GM19240 (cell line): Measurements from ENCODE around the gene ADGRG7.

Experiments used
- DNase-seq: peaks from one replicate; pipeline ENCODE4 v3.0.0; 2011; ENCODE audit warnings: low spot score; ENCODE audit not compliant: insufficient read length

The ADGRG7 gene

DNA sequence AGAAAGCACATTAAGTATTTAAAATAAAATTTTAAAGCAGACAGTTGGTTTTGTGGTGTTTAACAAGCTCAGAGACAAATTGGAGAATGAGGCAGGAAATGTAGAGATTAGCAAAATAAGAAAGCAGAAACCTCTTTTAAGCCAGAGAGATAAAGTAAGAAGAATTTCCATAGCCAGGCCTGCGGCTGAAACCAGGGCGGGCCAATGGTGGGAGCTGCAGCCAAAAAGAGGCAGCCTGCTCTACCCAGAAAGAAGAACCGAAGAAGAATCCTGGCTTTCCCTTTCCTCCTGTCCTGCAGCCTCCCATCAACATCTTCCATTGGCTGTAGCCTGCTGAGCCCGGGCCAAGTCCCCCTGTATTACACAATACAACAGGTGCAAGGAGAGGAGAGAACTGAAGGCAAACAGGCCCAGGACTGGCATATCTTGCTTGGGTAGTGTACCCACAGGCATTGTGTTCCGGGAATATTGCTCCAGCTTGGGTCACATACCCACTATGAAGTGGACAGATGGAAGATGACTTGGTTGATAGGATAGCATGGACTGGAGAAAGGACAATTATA, 88.4 kb downstream of the ADGRG7 start:
- DNase-seq, result no peak

DNA sequence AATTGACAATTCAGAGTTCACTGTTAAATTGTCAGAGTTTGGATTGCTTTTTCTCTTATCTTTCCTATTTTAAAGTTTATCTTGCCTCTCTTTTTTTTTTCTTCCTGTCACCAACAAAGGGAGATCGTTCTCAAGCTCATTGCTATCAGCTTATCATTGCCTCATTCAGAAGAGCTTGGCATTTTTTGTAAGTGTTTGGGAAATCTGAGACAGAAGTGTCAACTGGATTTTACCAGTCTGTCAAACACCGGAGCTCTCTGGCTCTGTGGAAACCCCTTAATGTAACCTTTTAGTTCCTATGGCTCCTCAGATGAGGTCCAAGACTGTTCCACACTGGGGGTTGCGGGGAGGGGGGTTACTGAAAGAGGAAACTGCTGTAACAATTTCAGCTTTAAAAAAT, 89.3 kb downstream of the ADGRG7 start:
- no peak for DNase-seq

DNA sequence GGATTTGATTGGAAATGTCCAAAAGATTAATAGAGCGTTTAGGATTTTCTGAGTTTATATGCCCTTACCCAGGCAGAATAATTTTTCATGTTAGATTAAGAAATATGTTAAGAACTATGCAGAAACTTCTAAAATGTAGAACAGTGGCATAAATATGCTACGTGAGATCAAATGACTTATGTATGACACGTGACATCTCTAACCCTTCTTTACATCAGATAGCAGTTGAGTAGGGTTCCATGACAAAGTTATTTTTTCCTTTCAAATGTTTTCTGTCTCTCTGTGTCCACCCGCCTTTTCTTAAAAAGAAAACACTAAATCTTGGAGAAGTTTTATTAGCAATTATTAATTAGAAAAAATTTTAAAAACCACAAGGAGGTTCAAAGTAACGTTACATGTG, 91.3 kb downstream of the ADGRG7 start:
- no peak for DNase-seq

DNA sequence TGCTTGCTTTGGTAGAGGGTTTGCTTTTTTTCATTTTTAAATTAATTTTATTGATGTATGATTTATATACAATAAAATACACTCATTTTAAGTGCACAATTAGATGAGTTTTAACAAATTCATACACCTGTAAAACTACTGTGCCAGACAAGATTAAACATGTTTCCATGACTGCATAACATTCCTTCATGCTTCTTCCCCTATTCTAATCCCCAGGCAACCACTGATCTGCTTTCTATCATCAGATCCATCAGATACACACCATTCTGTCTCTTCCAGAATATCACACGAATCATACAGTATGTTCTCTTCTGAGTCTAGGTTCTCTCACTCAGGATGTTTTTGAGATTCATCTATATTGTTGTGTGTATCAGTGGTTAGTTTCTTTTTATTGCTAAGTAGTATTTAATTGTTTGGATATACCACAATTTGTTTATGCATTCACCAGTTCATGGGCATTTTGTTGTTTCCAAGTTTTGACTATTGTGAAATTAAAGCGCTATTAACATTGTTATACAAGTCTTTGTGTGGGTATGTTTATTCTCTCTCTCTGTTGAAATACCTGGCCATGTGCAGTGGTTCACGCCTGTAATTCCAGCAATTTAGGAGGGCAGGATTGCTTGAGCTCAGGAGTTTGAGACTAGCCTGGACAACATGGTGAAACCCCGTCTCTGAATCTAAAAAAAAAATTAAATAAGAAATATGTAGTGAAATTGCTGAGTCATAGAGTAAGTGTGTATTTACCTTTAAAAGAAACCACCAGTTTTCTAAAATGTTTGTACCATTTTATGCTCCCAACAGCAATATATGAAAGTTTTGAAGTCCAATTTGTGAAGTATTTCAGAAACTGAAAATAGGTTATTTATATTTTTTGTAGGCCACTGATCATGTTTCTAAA, 92.9 kb downstream of the ADGRG7 start:
- no peak for DNase-seq

DNA sequence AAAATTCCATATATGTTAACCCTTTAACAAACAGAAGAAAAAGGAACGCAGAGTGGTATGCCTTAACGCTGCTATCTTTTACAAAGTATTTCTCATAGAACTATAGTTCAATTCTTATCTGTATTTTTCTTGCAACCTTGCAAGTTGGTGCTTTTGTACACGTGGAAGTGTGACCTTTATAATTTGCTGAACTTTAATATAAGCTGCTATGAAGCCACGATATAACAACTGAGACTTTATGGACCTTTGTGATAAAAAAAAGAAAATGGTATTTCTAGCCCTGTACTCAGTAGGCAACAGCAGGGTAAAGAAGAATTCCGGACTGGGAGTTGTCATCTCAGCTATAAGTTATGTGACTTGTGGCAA, 93.6 kb downstream of the ADGRG7 start:
- DNase-seq, result no peak

DNA sequence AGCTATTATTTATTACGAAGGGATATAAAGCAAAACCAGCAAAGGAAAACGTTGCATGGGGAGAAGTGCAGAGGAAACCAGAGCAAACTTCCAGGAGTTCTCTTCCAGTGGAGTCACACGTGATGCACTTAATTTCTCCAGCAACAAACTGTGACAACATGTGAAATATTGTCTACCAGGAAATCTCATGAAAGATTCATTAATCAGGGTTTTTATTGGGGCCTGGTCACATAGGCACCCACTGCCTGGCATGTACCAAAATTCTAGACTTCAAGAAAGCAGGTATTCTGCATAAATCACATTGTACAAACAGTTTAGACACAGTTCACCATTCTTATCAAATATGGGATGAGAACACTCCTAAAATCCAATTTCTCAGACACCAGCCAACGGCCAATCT, 94.5 kb downstream of the ADGRG7 start:
- no peak for DNase-seq

DNA sequence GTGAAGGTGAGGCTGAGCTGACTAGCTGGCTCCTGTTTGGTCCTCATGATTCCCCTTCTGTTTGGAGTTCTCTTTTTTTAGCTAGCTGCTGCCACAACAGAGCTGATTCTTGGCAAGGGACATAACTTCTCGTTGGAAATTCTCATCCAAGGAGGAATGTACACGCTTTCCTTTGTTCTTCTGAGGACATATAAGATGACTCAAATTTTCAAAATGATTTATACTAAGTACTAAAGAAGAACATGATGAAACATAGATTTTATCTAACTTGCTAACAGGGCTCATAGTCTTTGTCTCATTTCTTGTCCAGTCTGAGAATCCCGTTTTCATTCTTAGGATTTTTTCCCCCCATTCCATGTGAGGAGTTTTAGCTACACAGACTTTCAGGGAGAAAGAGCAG, 97.0 kb downstream of the ADGRG7 start:
- DNase-seq, result no peak

DNA sequence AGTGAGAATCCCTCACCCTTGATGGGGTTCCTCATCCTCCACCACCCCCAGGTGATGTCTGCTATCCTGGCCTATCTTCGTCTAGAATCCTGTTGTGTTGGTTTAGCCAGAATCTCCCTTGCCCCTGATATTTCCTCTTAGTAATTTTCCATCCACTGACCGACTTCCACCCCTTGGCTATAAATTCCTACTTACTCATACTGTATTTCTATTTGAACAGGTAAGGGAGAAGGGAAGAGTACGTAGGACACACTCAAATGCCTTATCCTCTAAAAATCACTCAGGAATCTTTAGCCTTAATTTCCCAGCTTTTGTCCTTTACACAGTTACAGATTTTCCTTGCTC, 99.2 kb downstream of the ADGRG7 start:
- DNase-seq, result no peak

DNA sequence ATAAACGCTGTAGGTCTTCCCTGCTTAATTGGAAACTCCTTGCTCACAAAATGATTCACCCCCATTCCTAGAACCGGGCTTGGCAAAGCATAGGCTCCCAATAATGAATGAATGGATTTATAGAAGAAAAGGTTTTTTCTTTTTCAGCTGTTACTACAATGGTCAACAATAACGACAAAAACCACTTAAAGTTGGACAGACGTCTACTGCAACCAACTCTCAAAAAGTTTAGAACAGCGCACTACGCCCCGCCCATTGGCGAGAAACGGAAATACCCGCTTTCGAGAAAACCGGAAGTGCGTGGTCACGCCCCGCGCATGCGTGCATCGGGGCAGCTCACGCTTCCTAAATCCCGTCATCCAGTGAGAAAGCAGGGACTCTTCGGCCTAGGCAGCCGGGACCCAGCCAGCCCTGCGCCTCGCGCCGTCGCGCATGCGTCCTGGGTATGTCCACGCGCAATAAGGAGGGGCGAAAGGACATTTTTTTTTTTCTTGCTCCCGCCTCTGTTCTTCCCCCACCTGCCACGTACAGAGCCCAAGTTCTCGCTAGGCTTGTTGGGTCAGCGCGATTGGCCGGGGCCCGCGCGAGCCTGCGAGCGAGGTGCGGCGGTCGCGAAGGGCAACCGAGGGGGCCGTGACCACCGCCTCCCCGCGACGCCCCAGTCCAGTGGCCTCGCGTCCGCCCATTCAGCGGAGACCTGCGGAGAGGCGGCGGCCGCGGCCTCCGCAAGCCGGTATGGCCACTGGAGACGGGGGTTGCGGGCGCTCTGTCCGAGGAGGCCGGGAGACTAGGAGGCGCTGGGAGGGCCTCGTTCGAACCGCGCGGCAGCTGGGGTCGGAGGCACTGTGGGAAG, 99.8 kb downstream of the ADGRG7 start, which contains the start of gene TFG:
Gene TFG (plus strand): TSS at position 506 of the 853 bp plus-strand sequence. CDS start 4,192 bp downstream, outside the sequence.
- peak; percentile 77 for DNase-seq

DNA sequence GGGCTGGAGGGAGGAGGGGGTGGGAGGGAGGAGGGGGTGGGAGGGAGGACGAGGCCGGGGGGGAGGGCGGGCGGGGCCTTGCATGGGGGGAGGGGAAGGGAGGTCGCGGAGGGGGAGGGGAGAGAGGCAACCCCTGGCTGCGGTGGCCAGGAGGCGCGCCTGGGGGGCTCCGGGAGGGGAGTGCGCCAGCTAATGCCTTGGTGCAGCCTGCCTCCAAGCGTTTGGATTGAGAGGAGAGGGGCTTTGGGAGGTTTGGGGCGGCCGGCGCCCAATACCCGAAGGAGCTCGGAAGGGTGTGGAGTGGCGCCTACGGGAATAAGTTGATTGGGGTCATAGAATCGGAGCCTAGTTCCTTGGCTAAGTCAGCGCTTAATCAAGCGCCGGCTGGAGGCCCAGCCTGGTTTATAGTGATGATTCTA, 100.5 kb downstream of the ADGRG7 start:
- no peak for DNase-seq

DNA sequence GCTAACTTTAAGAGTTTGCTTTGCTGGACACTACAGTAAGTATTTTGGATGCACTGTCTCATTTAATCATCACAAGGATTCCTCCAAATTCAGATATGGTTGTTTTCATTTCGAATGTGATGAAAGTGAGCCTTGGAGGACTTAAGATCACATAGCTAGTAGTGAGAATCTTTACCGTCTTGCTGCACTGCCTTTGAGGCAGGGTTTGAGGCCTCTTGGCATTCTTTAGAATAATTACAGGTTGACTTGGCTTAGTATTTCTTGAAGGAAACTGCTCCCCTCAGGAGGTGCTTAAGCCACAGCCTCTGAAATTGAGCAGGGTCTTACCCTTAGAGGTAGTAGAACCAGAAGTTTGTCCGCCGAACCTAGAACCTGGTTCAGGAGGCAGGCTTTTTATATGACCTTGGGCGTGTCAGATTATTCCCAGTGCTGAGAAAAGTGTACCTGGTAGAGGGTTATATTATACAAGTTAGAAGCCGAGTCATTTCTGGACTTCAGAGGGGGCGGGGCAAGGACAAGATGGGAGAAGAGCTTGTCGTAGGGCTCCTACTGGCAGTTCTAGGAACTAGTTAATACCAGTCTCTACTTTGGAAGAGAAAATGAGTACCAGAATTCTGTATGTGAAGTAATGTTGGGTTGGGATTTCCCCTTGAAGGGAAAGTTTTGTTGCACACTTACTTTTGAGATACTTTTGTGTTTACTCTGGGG, 101.0 kb downstream of the ADGRG7 start:
- DNase-seq, result no peak

DNA sequence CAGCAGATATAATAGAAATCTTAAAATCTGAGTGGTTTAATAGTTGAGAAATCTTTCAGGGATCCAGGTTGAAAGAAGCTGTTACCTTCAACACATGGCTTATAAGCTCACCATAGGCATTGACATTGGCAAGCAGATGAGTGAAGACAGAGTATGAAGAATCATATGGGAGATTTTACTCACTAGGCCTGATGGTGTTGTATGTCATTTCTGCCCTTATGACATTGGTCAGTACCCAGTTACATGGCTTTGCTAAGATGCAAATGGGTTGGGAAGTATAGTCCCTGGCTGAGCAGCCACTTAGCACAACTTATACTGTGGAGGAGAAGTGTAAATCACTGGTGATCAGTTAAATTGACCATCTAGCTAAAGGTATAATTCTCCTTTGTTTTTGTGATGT, 105.8 kb downstream of the ADGRG7 start:
- DNase-seq, result no peak

DNA sequence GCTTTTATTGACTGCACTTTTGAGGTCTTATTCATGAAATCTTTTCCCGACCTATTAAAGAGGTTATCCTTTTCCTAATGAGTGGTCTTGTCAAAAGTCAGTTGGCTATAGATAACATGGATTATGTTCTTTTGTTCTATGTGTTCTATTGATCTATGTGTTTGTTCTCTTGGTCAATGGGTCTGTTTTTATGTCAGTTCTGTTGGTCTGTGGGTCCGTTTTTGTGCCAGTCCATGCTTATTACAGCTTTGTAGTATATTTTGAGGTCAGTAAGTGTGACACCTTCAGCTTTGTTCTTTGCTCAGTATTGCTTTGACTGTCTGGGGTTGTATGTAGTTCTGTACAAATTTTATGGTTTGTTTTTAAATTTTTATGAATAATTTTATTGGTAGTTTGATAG, 107.7 kb downstream of the ADGRG7 start:
- DNase-seq, result no peak

DNA sequence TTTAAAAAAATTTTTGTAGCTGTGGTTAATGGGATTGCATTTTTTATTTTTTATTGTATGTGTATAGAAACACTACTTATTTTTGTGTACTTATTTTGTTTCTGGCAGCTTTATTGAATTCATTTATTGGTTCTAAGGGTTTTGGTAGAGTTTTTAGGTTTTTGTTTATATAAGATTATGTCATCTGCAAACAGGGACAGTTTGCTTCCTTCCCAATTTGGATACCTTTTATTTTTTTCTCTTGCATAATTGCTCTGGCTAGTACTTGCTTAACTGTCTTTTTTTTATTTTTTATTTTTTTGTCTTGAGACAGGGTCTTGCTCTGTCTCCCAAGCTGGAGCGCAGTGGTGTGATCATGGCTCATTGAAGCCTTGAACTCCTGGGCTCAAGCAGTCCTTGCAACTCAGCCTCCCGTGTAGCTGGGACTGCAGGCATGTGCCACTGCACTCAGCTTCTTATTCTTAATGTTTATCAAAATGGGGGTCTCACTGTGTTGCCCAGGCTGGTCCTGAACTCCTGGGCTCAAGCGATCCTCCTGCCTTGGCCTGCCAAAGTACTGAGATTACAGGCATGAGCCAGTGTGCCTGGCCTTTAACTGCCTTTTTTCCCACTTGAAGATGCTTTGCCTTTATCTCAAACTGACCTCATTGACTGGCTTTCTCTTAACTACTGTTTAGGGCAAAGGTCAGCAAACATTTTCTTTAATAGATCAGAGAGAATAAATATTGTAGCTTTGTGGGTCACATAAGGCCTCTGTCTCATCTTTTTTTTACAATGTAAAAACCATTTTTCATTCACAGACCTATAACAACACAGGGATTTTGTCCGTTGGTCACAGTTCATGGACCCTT, 108.5 kb downstream of the ADGRG7 start:
- no peak for DNase-seq

DNA sequence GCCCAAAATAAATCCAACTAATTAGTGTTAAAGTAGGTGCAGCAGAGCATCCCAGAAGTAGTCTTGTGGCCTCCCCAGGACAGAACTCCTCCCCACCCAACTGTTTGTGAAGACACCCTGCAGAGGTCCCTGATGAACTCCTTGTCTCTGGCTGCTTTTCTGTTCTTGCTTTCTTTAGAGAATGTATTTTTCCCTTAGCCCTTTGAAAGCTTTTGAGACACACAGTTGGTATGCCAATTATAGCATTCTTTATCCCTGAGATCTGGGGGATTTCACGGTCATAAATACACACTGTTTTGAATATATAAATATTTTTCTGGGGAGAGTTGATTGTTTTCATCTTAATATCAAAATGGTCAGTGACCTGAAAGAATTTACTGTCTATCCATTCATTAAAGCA, 109.7 kb downstream of the ADGRG7 start:
- DNase-seq, result no peak

DNA sequence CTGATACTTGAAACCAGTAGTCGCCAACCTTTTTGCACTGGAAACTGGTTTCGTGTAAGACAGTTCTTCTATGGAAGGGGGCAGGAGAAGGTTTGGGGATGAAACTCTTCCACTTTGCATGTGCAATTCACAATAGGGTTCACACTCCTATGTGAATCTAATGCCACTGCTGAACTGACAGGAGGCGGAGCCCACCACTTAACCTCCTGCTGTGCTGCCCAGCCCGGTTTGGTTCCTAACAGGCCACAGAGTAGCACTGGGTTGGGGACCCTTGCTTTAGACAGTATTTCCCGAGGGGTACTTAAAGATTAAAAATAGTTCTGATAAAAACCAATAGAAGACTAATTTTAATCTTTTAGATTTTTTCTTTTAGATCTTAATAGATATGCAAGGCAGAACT, 111.0 kb downstream of the ADGRG7 start:
- DNase-seq, result no peak

DNA sequence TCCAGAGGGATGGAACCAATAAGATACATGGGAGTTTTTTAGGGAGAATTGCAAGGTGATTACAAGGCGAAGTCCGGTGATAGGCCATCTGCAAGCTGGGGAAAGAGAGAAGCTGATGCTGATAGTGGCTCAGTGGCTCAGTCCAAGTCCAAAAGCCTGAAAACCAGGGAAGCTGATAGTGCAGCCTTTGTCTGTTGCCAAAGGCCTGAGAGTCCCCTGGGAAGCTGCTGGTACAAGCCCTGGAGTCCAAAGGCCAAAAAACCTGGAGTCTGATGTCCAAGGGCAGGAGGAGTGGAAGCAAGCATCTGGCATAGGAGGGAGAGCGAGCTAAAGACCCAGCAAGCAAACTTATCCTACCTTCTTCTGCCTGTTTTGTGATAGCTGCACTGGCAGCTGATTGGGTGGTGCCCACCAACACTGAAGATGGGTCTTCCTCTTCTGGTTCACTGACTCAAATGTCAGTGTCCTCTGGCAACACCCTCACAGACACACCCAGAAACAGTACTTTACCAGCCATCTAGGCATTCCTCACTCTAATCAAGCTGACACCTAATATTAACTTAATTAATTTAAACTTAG, 116.6 kb downstream of the ADGRG7 start:
- no peak for DNase-seq

DNA sequence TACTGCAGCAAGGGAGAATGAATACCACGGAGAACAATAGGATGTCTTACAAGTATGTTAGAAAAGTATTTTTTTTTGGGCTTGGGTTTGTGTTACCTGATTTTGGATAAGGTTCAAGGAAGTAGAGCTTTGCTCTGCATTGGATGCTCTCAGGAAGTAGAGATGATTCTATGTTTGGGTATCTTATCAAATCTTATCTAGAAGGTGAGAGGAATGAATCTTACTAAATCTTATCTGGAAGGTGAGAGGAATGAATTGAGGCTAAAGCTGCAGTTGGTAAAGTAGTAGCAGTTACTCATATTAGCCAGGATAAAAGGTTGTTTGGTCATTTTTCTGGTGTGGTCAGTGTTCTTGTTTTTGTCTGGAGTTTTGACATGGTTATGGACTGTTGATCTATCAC, 117.3 kb downstream of the ADGRG7 start:
- DNase-seq, result no peak

DNA sequence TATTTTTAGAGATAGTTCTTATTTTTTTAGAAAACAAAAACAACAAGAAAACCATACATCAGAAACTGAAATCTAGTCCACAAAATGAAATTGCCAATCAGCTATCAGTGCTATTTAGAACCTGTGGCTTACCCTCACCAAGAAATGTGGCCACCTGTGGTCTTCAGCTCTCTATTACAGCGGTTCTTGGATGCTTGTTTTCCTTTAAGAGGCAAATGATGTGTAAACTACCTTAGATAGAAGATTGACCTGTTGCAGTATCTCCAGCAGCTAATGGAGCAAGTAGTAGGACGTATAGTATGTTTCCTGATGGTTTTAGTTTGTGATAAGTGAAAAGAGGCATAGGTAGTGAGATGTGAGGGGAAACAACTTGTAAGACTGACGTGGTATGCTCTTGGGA, 121.1 kb downstream of the ADGRG7 start:
- no peak for DNase-seq

DNA sequence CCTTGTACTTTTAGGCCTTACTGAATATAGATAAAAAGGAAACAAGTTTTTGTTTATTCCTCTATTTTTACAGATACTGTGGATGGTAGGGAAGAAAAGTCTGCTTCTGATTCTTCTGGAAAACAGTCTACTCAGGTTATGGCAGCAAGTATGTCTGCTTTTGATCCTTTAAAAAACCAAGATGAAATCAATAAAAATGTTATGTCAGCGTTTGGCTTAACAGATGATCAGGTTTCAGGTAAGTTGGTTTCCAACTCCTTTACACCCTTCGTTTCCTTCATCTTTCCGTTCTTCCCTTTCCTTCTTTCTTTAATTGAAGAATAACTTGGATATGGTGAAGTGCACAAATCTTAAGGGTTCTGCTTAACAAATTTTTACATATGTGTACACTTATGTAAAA, 123.0 kb downstream of the ADGRG7 start:
- no peak for DNase-seq
